NT2/D1 (cell line): ENCODE results near the gene MCRIP2.

Source experiments
- SUZ12 ChIP-seq: IDR thresholded peaks from 2 replicates; pipeline ENCODE4 v1.6.1; 2011; ENCODE audit not compliant: insufficient read length, insufficient read depth; ENCODE audit errors: extremely low read depth
- YY1 ChIP-seq: IDR thresholded peaks from 2 replicates; pipeline ENCODE4 v1.6.1; 2011; ENCODE audit not compliant: insufficient read length, insufficient read depth
- ZNF274 ChIP-seq: IDR thresholded peaks from 2 replicates; pipeline ENCODE4 v1.6.1; 2011; ENCODE audit warnings: mild to moderate bottlenecking, low read depth, low read length

DNA sequence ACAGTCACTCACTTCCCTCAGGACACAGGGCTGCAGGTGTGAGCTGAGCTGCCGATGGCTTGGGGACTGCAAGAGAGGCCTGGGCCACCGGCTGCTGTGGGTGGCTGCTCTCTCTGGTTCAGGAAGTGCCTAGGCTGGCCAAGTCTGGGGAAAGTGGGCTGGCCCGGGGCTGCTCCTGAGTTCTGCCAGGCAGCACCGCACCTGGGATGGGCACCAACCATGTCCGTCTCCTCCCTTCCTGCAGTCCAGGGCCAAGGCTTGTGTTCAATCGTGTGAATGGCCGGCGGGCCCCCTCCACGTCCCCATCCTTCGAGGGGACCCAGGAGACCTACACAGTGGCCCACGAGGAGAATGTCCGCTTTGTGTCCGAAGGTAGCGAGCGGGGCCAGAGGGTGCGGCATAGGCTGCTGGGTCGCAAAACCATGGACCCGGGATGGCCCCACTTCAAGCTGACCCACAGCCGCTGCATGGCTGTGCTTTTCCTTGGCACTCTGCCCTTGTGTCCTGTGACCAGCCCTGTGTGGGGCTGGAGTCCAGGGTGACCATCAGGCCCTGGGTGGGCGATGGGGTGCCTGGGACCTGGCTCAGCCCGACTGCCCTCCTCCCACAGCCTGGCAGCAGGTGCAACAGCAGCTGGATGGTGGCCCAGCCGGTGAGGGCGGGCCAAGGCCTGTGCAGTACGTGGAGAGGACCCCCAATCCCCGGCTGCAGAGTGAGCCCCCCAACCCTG is 5.7 kb downstream of the MCRIP2 start:
- no peak for TF ChIP-seq YY1
- TF ChIP-seq ZNF274 = no peak
- TF ChIP-seq SUZ12 = no peak
